DMS114 treated with DMSO at 0.1 percent for 48 hours (cell line): ENCODE data around the gene BRSK2.

ENCODE experiments used
- DNase-seq: peaks from one replicate; lab custom pipeline; 2025; ENCODE audit not compliant: unreplicated experiment; lab: John Stamatoyannopoulos, UW

Gene BRSK2

GRCh38 chr11:1496091-1496760, 106.5 kb downstream of the BRSK2 start:
- DNase-seq = no peak

DNA sequence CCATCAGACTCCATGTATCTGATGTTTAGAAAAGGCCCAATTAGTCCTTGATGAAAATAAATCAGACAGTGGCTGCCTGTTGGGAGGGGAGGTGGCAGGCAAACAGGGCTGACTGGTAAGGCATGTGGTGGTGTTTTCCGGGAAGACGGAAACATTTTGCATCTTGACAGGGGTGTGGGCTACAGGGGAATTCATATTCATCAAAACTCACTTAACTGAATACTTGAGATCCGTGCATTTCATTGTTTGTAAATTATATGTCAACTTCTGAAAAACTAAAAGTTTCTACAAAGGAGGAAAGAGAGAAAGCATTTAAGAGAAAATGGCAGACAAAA, 107.0 kb downstream of the BRSK2 start:
- DNase-seq = no peak

- no peak for DNase-seq
Observed at GRCh38 chr11:1497600-1497999, 107.9 kb downstream of the BRSK2 start.

DNA sequence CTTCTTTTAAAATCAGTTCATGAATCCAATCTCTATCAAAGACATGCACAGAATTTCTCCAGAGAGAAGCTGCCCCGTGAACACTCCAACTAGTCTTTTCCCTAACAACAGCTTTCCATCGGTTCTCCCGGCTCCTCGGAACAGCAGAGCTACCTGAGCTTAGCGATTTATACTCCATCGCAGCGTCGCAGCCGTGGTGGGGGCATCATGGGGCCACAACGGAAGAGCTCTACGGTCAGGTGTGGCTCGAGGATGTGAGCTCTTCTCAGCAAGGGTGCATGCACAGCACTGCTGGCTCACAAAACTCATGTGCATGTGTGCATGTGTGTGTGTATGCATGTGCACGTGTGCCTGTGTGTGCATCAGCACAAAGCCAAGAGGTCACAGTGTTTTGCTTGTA, 108.5 kb downstream of the BRSK2 start:
- DNase-seq = no peak

- DNase-seq = no peak
Observed at GRCh38 chr11:1499261-1499890, 109.6 kb downstream of the BRSK2 start.

DNA sequence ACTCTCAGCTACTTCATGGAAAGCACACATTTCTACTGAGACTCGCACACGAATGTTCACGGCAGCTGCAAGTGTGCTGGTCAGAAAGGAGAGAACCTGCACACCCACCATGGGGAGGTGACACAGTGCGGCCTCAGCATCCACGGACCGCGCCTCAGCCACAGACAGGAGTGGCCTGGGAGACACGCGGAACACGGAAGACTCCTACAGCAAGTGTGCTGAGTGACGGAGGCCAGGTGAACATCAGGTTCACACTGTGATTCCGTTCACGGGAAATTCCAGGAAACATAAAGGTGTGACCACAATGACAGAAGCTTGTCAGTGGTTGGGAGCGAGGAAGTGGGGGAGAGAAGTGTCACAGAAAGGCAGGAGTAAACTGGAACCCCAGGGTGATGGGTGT, 110.2 kb downstream of the BRSK2 start:
- DNase-seq = no peak

DNA sequence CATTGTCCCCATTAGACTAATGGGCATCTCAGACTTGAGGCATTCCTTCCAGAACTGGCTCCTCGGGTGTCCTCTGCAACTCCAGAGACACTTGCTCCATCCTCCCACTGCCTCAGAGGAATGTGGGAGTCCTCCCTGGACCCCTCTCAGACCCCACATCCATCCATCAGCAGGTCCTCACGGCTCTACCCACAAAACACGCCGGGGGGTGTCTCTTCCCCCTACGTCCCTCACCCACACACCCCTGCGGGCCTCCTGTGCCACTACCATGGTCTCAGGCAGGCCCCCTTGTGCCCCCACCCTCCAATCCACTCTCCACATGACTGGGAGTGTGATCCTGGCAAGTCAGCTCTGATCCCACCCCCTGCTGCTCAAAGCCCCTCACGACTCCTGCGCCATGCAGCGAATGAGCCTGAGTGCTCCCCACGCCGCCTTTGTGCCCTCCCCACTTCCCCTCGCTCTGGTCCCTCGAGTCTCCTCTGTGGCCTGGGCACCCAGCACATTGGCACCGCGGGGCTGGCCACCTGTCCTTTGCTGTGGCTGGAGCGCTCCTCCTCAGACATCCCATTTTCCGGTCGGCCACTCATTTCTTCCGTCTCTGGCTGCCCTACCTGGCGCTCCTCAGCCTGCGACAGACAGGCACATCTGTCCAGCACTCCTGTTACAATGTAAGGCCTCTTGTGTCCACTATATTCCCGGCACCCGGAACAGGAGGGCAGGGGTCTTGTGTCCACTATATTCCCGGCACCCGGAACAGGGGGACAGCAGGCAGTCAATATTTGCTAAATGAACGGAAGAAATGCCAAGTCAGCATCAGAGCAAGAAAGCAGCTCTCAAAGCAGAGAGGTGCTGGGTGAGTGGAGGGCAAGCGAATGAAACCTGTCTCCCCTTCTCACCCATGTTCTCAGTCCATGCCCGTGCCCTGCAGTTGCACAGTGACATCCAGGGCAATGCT, 111.0 kb downstream of the BRSK2 start:
- no peak for DNase-seq

GRCh38 chr11:1501421-1502167, 111.9 kb downstream of the BRSK2 start:
- no peak for DNase-seq

DNA sequence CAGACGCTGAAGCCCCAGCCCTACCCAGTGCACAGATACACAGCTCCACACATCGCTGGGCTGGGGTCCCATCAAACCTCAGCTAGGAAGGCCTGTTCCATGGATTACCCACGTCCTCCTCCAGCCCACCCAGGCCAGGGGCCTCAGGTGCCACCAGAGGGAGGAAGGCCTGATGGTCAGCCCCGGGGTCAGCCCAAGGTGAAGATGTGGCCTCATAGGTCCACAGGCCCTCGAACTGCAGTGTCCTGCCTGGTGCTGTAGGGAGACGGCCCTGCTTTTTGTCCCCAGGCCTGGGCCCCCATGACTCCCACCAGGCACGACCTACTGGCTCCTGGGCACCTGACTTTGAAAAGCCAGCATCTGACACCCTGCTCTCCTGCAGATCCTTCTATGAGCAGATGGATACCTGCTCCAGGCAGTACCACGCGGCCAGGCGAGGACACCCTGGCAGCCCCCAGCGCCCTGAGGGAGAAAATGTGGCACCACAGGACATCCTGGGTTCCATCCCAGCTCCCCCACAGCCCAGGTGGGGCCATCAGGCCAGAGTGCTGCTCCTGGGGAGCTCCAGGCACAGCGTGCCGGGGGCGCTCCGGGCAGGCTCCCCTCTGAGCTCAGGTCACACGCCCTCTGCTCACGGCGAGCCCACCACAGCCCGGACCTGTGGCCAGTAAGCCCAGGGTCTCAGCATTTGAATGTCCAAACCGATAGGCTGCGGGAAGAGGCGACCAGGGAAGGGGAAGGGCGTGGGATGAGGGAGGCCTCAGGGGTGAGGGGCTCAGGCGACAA, 112.6 kb downstream of the BRSK2 start:
- DNase-seq = no peak

- no peak for DNase-seq
Observed at GRCh38 chr11:1502954-1503707, 113.4 kb downstream of the BRSK2 start.

DNA sequence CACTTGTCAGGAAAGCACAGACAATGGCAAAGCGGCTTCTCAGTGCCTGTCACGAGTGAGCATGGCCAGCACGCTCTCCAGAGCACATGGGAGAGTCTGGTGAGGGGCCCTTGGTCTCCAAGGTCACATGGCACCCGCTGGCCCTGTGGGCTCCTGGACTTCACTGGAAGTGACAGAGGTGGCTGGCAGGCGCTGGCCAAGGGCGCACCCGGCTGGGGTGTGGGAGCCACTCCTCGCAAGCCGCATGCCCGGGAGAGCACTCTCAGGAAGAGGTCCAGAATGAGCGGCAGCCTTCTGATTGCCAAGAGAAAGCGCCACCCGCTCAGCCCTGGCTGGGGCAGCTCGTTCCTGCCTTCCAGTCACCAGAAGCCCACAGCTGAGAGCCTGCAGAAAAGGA, 114.0 kb downstream of the BRSK2 start:
- no peak for DNase-seq

- DNase-seq = no peak
Observed at GRCh38 chr11:1504138-1504537, 114.4 kb downstream of the BRSK2 start.

DNA sequence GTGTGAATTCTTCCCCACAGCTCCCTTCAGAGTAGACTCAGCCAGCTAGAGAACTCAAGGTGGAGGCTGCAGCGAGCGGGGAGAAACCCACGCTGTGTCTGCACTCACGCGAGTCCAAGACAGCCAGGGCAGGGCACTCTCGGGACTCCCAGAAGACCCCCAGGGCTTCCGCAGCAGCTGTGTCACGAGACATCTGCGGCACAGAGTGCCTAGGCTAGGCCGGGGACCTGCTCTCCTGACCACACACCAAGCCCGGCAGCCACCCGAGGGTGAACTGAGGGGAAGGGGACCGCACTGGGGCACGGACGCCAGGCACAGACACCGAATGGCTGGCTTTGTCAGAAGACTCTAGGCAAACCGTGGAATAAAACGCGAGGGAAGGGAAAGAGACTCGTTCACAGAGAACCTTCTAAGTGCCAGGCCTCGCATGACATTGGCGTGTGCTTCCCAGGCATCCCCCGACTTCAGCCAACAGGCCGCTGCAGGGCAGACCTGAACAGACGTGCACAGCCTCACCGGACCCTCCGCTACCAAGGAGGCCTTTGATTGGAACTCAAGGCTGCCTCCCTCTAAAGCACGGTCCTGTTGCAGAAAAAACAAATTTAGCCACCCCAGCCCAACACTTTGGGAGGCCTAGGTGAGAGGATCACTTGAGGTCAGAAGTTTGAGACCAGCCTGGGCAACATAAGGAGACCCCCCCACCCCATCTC, 115.0 kb downstream of the BRSK2 start:
- no peak for DNase-seq

DNA sequence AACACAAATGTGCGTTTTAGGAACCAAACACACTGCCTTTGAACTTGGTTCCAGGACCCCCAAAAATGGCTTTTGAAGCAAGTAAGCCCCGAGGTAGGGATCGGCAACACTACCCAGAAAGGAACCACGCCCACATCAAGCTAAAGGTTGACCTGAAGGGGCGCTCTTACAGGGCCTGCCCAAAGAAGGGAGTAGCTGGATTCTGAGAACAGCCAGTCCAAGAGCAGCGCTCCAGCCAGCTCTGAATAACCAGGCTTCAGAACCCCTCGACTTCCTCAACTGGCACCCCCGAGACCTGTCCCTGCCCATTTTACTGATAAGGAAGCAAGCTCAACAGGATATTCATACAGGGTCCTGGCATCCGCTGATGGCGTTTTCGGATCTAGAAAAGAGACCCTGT, 115.7 kb downstream of the BRSK2 start:
- DNase-seq = no peak

DNA sequence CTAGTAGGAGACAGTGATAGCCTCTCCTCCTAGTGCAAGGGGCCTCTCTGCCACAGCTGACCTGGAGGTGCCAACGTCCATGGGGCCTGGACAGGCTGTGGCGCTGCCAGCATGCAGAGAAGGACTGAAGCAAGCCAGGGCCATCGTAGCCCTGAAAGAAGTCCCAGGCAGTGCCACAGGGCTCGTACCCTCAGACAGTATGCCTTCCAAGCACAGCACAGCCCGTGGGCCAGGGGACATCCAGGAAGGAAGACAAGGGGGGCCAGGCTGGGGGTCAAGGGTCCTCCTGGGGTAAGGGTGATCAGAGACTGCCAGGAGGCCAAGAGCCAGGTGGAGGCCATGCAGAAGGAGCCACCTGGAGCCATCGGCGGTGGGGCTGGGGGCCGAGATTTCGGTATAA, 117.2 kb downstream of the BRSK2 start:
- DNase-seq = no peak

GRCh38 chr11:1507381-1508140, 117.8 kb downstream of the BRSK2 start:
- DNase-seq = no peak

DNA sequence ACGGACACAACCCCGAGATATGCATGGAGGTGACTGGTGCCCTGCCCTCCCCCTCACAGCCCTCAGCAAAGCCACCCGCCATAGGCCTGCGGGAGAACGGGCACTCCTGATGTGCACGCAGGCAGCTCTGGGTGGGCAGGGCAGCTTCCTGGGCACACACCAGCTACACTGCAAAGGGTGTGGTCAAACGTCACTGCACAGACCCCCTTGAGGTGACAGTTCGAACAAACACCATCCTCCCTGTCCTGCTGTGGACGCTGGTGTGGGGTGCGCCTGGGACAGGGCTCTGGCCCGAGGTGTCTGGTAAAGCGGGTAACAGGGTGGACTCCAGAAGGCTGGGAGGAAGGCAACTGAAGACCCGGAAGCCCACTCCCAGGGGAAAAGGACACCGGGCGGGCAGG, 118.8 kb downstream of the BRSK2 start:
- DNase-seq = no peak

DNA sequence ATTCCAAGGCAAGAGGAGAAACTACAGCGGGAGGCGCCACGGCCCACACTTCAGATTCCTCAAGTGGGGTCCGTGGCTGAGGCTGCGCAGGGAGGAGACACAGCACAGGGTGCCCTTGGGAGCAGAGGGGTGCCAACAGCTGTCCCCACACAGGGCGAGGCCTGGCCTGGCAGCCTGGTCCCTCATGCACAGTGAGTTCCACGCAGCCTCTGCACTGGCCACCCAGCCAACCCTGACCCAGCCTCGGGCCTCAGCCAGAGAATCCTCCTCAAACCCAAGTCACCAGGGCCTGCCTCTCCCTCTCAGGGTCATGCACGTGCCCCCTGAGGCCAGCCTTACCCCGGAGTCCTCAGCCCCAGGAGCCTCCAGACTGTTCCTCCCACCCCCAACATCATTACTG, 119.3 kb downstream of the BRSK2 start:
- no peak for DNase-seq
